ENCODE measurements around the gene GSTK1.
"Not testable (repeated sequence)": the region's sequence is repeated elsewhere in the genome, so short reads cannot be mapped to it uniquely, and the experiment has no call there.

The GSTK1 gene

GRCh38 chr7:143263266-143264195 is at the start of gene GSTK1:
Gene GSTK1 (plus strand): TSS chr7:143263441. CDS start chr7:143263514, 73 bp downstream.
- DNase-seq, result peak in 1 of 2 experiments; percentile 69

GRCh38 chr7:143213478-143213877 is 49.8 kb upstream of the GSTK1 start:
- not testable (repeated sequence) for DNase-seq

GRCh38 chr7:143214789-143215679 is 48.2 kb upstream of the GSTK1 start:
- peak; percentile 68 to 89 for DNase-seq

- no peak for DNase-seq
These were observed 47.1 kb upstream of the GSTK1 start for GRCh38 chr7:143216151-143216550.

- DNase-seq, result no peak
These were observed 46.6 kb upstream of the GSTK1 start for GRCh38 chr7:143216686-143217085.

GRCh38 chr7:143217806-143218205 is 45.4 kb upstream of the GSTK1 start:
- peak in 1 of 2 experiments; percentile 58 for DNase-seq

- no peak for DNase-seq
These were observed 42.0 kb upstream of the GSTK1 start for GRCh38 chr7:143221286-143221685.

- no peak for DNase-seq
These were observed 41.5 kb upstream of the GSTK1 start, which contains the start of gene TAS2R40 for GRCh38 chr7:143221737-143222136. Gene TAS2R40 (plus strand): TSS chr7:143222037. CDS start chr7:143222079, 42 bp downstream.

GRCh38 chr7:143222782-143223181 is 40.5 kb upstream of the GSTK1 start:
- DNase-seq, result no peak

- DNase-seq, result no peak
These were observed 39.5 kb upstream of the GSTK1 start for GRCh38 chr7:143223784-143224183.

GRCh38 chr7:143225047-143225446 is 38.2 kb upstream of the GSTK1 start:
- DNase-seq, result no peak

GRCh38 chr7:143227806-143228205 is 35.4 kb upstream of the GSTK1 start:
- no peak for DNase-seq

- DNase-seq, result no peak
These were observed 34.0 kb upstream of the GSTK1 start for GRCh38 chr7:143229054-143229790.

- DNase-seq, result no peak
These were observed 32.4 kb upstream of the GSTK1 start for GRCh38 chr7:143230602-143231457.

GRCh38 chr7:143233816-143234532 is 29.3 kb upstream of the GSTK1 start:
- DNase-seq, result no peak

- no peak for DNase-seq
These were observed 28.7 kb upstream of the GSTK1 start for GRCh38 chr7:143234533-143234875.

GRCh38 chr7:143235561-143235960 is 27.7 kb upstream of the GSTK1 start:
- no peak for DNase-seq

- no peak for DNase-seq
These were observed 26.7 kb upstream of the GSTK1 start for GRCh38 chr7:143236408-143236990.

- DNase-seq, result no peak
These were observed 25.9 kb upstream of the GSTK1 start for GRCh38 chr7:143237366-143237765.

GRCh38 chr7:143238289-143238980 is 24.8 kb upstream of the GSTK1 start:
- DNase-seq, result peak in 1 of 2 experiments; percentile 32

Measured in NCI-H446 (cell line).